GM18870 (cell line): ENCODE measurements around the gene KMT2E.
A peak's percentile ranks its signal among the peaks of the same experiment; 100 is the strongest.
"Not testable (repeated sequence)": the region's sequence is repeated elsewhere in the genome, so short reads cannot be mapped to it uniquely, and the experiment has no call there.

Experiments
- ATAC-seq: cut with Tn5 transposase; IDR thresholded peaks from one replicate; pipeline ENCODE4 v1.9.1; 2021; ENCODE audit warnings: moderate library complexity; ENCODE audit not compliant: unreplicated experiment

KMT2E gene, protein sequence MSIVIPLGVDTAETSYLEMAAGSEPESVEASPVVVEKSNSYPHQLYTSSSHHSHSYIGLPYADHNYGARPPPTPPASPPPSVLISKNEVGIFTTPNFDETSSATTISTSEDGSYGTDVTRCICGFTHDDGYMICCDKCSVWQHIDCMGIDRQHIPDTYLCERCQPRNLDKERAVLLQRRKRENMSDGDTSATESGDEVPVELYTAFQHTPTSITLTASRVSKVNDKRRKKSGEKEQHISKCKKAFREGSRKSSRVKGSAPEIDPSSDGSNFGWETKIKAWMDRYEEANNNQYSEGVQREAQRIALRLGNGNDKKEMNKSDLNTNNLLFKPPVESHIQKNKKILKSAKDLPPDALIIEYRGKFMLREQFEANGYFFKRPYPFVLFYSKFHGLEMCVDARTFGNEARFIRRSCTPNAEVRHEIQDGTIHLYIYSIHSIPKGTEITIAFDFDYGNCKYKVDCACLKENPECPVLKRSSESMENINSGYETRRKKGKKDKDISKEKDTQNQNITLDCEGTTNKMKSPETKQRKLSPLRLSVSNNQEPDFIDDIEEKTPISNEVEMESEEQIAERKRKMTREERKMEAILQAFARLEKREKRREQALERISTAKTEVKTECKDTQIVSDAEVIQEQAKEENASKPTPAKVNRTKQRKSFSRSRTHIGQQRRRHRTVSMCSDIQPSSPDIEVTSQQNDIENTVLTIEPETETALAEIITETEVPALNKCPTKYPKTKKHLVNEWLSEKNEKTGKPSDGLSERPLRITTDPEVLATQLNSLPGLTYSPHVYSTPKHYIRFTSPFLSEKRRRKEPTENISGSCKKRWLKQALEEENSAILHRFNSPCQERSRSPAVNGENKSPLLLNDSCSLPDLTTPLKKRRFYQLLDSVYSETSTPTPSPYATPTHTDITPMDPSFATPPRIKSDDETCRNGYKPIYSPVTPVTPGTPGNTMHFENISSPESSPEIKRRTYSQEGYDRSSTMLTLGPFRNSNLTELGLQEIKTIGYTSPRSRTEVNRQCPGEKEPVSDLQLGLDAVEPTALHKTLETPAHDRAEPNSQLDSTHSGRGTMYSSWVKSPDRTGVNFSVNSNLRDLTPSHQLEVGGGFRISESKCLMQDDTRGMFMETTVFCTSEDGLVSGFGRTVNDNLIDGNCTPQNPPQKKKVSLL (N-terminal part only)

DNA sequence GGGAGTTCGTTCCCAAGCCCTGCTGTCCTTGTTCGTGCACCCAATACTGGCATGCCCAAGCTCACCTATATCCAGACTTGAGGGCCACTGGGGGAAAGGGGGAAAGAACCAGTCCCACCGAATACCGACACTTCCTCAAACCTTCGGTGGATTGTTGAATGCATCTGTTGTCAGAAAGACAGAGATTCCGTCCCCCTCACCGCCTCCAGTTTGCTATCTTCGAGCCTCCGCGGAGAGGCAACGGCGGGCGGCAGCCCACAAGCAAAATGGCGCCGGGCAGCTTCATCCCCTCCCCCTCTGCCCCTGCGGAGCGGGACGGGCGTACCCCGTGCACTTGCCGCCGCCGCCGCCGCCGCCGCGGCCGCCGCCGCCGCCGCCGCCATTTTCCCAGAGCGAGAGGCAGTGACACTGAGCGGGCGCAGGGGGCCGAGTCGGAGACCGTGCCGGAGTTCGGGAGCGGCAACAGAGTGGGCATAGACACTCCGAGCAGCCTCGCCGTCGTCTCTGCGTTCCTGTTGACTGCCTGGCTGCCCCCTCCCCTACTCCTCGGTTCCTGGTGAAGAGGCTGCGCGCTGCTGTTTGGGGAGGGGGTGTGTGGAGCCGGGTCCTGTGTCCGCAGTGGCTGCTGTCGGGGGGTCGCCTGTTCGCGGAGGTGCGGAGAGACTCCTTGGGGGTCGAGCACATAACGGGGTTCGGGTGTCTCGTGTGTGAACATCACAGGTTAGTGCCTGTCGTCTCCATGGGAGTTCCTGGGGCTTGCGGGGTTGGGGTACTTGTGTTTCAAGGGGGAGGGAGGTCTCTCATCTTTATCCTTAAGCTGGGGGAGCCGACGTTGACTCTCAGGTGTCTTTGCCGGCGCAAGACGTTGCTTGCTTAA, at the start of gene KMT2E:
KMT2E (plus strand) TSS at position 390 of the 877 bp plus-strand sequence. CDS start 26,748 bp downstream, outside the sequence.
- ATAC-seq = peak; percentile 14

DNA sequence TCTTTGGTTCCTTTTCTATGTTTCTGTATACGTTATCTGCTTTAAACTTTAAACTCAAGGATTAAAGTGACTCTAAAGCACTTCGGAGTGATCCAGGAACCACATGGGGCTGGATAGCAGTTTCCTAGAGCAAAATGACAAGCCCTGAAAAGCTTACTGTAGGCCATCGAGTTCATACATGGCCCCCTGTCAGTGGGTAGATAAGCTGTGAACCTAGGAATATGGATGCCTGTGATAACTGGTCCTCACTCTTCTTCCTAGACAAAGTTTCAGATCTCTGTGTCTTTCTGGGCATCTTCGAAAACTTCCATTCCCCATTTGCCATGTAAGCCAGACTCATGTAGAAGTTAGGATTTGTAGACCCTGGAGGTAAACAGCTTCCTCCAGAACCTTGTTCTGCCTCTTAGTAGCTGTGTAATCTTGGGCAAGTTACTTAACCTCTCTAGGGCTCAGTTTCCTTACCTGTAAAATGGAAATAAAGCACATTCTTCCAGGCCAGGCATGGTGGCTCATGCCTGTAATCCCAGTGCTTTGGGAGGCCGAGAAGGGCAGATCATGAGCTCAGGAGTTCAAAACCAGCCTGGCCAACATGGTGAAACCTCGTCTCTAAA, 49.3 kb upstream of the KMT2E start:
- ATAC-seq = no peak

GRCh38 chr7:104966022-104966421, 48.0 kb upstream of the KMT2E start:
- ATAC-seq = no peak

DNA sequence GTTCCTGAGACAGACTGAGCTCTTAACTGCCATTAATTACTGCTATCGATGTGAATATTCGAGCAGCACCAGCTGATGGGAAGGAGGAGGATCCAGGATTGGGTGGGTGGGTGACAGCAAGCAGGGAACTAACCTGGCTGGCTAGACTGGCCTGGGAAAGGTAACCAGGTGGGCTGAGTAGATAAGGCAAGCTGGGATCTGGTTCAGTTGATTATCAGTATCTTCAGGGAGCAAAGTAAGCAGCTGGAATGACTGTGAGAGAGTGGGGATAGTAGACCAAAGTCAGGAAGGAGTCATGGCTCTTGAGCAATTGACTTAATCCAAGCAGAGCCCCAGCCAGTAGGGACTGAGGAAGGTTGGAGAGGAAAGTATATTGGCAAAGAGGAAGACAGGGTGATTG, 46.9 kb upstream of the KMT2E start:
- no peak for ATAC-seq

- ATAC-seq = no peak
Measured at GRCh38 chr7:104967595-104967994, 46.4 kb upstream of the KMT2E start.

DNA sequence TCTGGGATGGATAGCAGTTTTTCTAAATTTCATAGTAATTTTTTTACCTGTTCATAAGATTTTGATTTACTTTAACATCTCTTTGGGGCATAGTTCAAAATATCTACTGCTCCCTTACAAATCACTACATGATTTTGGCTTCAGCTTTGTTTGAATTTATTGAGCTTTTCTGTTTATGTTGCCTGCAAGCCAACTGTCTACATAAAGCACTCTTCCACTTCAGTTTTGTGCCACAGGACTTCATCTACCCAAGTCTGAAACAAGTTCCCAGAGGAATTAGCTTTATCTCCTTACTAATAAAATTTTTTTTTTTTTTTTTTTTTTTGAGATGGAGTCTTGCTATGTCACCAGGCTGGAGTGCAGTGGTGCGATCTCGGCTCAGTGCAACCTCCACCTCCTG, 45.4 kb upstream of the KMT2E start:
- ATAC-seq = no peak

DNA sequence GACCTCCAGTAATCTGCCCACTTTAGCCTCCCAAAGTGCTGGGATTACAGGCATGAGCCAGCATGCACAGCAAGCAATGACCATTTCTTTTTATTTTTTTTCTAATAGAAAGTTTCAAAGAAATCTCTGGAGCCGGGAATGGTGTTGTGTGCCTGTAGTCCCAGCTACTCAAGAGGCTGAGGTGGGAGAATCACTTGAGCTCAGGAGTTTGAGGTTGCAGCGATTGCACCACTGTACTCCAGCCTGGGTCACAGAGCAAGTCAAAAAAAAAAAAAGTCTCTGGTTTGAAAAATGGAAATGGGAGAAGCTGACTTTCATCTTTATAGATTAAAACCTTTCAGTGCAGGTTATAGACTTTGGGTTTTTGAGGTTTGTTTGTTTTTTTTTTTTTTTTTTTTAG, 44.8 kb upstream of the KMT2E start:
- no peak for ATAC-seq

DNA sequence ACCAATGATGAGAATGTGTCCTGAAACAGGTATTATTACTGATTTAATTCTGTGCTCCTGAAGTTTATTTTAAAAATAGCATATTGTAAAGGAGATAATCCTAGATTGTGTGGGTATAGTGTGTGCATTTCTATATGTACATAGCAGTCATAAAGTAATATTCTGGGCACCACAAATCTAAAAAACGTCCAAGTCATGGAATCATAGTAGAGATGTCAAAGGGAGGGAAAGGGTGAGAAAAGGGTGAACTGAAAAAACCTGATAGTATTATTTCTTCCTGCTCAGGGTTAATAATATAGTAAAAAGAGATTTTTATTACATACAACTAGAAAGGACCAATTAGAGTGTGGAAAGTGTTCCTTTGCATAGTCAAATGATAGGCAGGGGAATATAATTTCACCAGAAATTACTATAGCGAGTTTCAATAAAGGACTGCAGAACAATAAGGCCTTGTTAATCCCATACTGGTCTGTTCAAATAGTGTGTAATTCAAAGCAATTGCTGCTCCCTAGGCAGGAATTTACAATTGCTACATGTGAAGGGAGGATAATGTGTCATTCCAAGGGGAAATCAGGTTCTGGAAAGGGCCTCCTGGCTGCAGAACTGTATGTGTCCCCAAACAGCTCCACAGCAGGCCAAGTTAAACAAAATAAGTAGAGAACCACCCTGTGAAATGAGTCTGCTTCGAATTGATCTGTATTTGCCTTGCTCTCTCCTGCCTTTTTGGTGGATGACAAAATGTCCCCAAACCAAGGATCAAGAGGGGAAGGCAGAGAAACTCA, 42.5 kb upstream of the KMT2E start:
- ATAC-seq = no peak

- ATAC-seq = no peak
Measured at GRCh38 chr7:104972500-104972899, 41.5 kb upstream of the KMT2E start.

GRCh38 chr7:104973227-104973626, 40.8 kb upstream of the KMT2E start:
- ATAC-seq = no peak

DNA sequence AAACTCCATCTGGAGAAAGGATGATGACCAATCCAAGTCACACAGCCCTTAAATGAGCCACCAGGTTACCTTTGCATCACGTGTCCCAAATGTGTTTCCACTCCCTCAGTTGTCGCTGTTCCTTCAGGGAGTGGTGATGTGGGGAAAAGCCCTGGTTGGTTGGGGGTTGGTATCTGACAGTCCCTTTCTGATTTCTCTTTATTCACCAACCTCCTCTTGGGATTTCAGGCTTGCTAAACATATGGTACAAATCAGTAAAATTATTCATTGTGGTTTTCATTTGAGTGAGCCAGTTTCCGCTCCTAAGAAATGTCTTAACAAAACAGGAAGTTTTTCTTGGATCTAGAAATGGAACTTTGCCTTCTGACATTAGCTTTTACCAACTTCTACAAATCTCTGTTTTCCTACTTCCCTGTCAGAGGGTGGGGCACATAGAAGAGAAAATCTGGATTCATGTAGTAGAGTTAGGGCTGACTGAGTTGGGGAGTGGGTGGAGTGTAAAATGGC, 40.0 kb upstream of the KMT2E start:
- ATAC-seq = no peak

DNA sequence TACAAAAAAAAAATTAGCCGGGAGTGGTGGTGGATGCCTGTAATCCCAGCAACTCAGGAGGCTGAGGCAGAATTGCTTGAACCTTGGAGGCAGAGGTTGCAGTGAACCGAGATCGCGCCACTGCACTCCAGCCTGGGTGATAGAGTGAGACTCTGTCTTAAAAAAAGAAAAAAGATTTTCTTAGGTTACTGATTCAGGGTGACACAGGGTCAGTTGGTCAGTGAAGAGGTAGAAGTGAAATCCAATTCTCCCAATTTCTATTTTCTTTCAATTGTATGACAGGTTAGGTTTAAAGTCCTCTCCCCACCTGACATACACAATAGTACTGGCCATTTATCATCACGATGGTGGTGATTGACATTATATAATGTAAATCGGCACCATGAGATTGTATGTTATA, 38.5 kb upstream of the KMT2E start:
- not testable (repeated sequence) for ATAC-seq

DNA sequence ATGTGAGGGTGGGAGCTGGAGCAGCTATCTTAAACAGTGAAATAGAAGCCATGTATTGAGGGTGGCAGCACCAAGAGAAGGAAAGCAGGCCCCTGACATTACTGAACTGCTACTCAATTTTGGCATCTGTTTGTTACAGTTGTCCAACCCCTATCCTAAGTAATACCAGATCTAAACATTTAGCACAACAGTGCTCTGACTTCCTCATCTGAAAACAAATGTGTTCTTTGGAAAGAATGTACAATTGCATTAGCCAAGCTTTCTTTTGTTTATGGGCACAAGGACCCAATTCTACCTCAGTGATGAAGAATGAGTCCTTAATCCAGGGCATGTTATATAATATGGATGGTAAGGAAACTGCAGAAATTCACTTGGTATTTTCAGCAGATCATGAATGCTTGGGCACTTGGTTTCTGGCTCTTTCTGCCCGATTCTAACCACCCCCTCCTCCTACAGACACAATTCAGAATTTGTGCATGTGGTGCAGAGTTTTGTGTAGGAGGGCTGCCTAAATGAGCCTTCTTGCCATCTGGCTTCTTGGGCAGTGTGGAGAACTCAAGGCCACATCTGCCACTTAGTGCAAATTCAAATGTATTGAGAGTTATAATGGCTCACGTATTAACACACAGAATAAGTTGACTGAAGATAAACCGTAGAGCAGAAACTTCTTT, 36.9 kb upstream of the KMT2E start:
- no peak for ATAC-seq

DNA sequence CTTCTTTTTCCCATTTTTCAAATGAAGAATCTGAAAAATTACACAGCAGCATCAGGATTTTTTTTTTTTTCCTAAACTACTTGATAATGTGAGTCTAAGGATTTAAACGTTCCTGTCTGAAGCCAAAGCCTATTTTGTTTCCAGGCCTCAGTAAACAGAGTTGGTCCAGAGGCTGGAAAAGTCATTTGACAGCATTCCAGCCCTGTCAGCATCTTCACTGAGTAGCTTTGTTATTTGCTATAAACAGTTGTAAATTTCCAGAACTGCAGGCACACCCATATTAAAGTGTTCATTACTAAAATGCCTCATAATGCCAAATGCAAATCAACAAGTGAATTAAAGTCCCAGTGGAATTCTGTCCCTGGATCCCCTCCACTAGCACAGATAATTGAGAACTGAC, 35.5 kb upstream of the KMT2E start:
- ATAC-seq = no peak

DNA sequence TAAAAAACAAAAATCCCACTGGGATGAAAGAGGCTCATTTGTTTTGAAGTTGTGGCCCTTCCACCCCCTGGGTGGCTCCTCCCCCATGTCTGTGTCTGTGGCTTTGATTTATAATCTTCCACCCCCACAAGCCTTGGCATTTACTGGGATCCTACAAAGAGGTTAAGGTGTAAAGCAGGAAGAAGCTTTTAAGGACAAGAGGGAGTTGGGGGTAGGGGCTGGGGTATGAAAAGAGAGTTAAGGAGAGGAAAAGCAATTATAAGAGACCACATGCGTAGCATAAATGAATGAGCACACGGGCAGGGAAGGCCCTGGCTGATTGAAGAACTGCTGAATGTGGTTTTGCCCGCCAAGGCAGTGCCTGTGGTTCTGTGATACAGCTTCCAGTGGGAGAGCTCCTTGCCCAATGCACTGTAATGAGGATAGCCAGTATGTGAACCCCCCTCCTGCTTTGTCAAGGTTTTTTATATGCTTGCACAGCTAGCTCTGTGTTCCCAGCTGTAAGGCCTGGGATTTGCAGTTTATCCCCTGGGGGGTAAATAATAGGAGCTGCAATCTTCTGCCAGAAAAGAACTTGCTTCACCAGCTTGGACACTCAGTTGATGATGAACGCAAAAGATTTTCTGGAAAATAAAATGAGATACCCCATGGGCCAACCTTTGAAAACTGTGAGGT, 34.7 kb upstream of the KMT2E start:
- no peak for ATAC-seq

DNA sequence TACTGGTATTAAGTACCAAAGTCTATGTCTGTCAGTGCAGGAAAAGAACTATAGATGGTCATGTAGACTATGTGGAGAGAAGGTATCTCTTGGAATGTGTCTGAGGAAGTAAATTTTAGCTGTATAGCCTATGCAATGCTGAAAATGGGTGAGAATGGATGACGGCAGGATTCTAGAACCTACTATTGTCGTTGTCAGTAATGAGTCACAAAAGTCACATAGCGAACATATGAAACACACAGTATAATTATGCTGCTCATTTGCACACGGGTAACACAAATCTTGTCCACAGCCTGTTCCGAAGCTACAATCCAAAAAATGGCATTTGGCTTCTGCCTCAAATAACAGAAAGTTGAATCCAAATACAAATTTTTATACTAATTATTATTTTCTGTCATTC, 33.6 kb upstream of the KMT2E start:
- ATAC-seq = no peak

DNA sequence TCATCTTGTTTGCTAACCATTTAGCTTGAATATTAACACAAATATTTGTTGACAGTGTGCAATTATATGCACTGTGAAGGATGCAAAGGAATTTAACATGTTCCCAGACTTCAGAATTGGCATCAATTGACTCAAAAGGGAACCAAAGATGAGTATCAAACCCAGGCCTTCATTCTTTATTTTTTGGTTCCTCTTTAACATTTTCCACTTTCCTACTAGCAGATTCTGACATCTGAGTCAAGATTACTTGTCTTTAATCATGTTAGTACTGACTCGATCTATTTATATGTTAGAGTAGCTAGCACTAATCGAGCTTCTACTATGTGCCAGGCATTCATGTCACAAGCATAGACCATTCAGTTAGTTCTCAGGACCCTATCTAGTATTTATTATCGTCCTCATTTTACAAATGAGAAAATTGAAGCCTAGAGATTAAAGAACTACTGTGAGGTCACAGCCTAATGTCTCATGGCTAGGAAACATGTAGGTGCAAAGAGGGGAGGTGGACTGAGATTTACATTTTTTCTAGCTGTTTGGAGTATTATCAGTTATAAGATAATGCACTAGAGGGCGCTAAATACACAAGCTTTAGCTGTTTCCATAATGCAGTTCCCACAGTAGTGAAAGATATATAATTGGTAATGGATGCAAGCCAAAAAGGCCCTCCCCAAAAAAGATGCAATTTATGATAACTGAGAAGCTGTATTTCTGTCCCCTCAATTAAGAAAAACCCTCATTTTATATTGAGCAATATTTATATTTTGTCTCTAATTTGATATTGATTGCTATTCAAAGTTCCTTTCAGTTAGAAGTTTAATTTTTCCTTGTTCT, 32.9 kb upstream of the KMT2E start:
- no peak for ATAC-seq
